ENCODE data around the gene RPL38. TPM values are rescaled to one million over a fixed set of nuclear protein-coding genes. Genes with fewer than 3 reads are reported as not detected.

The RPL38 gene
- total RNA-seq, 4 donors from 2014 or later: 224 to 564 (median 403) TPM

- Histone ChIP-seq H3K4me3 (no peak overlapping the region), H3K27me3 (peaks cover 0 to 66% (median 2%) of the 10 kb centered on the region in 4 donors), H3K36me3 (peaks cover 0 to 17% (median under 1%) of the 10 kb centered on the region in 3 donors), H3K4me1 (peaks cover 17 to 39% (median 24%) of the 10 kb centered on the region in 3 donors), H3K27ac (no peak overlapping the region), H3K9me3 (no peaks in the 10 kb centered on the region)
- intact Hi-C loops (cut with DNase I): no loop called here
- no peak for TF ChIP-seq CTCF (IDR thresholded peaks at IDR 0.05)
- TF ChIP-seq POLR2A (IDR thresholded peaks at IDR 0.05): no peak
- DNase-seq: no peak
- 14 to 28% methylated on average over 6 to 8 of the region's 8 CpGs for WGBS, 2 donors
Observed at GRCh38 chr17:74201250-74201649, 2.2 kb upstream of the RPL38 start.

GRCh38 chr17:74201948-74202347 is 1.5 kb upstream of the RPL38 start:
- H3K4me3 ChIP-seq: no peak overlapping the region
- H3K9me3 ChIP-seq: no peaks in the 10 kb centered on the region
- TF ChIP-seq POLR2A (IDR thresholded peaks at IDR 0.05): no peak
- TF ChIP-seq CTCF (IDR thresholded peaks at IDR 0.05): no peak
- 71 to 76% methylated on average over 10 of the region's 10 CpGs for WGBS, 2 donors
- intact Hi-C loops (cut with DNase I): no loop called here
- H3K4me1 ChIP-seq: peaks cover 17 to 46% (median 27%) of the 10 kb centered on the region in 3 donors
- no peak for DNase-seq
- H3K27me3 ChIP-seq: peaks cover 0 to 59% (median 2%) of the 10 kb centered on the region in 4 donors
- peaks cover 0 to 22% (median 4%) of the 10 kb centered on the region in 3 donors for H3K36me3 ChIP-seq
- H3K27ac ChIP-seq: no peak overlapping the region

DNA sequence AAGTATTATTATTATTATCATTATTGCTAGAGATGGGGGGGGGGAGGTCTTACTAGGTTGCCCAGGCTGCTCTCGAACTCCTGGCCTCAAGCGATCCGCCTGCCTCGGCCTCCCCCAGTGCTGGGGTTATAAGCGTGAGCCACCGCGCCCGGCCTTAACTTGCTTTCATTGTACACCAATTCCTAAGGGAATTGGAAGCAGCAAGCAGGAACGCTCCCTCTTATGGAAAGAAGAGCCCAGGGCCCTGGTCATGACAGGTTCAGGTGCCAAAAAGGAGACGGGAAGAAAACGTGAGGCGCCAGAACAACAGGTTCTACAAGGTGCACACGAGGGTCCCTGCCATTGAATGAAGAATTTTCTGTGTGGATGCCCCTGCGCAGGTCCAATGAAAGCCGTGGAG is 540 bp upstream of the RPL38 start:
- Histone ChIP-seq H3K4me1 (peaks cover 17 to 56% (median 37%) of the 10 kb centered on the region in 3 donors), H3K27ac (no peak overlapping the region)
- WGBS, 2 donors: 7 to 18% methylated on average over 5 to 15 of the region's 15 CpGs

DNA sequence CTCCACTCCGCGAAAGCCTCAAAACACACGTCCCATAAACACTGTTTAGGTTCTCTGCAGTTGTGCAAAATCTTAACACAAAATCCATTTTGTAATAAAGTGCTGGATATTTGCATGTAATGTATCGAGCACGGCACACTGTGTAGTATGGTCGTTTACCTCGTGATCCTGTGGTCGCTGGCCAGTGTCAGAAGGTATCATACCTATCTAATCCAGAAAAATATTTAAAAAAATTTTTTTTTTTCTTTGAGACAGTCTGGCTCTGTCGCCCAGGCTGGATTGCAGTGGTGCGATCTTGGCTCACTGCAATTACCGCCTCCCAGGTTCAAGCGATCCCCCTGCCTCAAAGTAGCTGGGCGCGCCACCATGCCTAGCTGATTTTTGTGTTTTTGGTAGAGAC is 996 bp downstream of the RPL38 start:
- no peaks in the 10 kb centered on the region for H3K9me3 ChIP-seq
- WGBS, 2 donors: 39 to 46% methylated on average over 13 to 14 of the region's 14 CpGs
- peaks cover 0 to 36% (median 2%) of the 10 kb centered on the region in 4 donors for H3K27me3 ChIP-seq
- DNase-seq: no peak
- H3K27ac ChIP-seq: peak overlapping the region; percentile 87 to 93 (median 90)
- TF ChIP-seq CTCF (IDR thresholded peaks at IDR 0.05) (no peak), POLR2A (IDR thresholded peaks at IDR 0.05) (no peak)
- intact Hi-C loops (cut with DNase I): no loop called here
- H3K36me3 ChIP-seq: peaks cover 3 to 48% (median 16%) of the 10 kb centered on the region in 3 donors
- H3K4me1 ChIP-seq: peaks cover 17 to 62% (median 43%) of the 10 kb centered on the region in 3 donors
- peak overlapping the region; percentile 71 to 99 (median 85) for H3K4me3 ChIP-seq

More for the DNA sequence above, 540 bp upstream of the RPL38 start:
- no peak for DNase-seq
- Histone ChIP-seq H3K9me3 (no peaks in the 10 kb centered on the region), H3K27me3 (peaks cover 0 to 49% (median 2%) of the 10 kb centered on the region in 4 donors), H3K4me3 (peak overlapping the region in 2 of 4 donors; percentile 97 to 99), H3K36me3 (peaks cover 0 to 32% (median 4%) of the 10 kb centered on the region in 3 donors)
- intact Hi-C loops (cut with DNase I): no loop called here
- TF ChIP-seq CTCF (IDR thresholded peaks at IDR 0.05) (no peak), POLR2A (IDR thresholded peaks at IDR 0.05) (no peak)

- Histone ChIP-seq H3K4me1 (peaks cover 17 to 63% (median 47%) of the 10 kb centered on the region in 3 donors), H3K4me3 (peak overlapping the region in 1 of 4 donors; percentile 99), H3K27ac (peak overlapping the region in 1 of 4 donors; percentile 93), H3K9me3 (no peaks in the 10 kb centered on the region), H3K36me3 (peaks cover 6 to 56% (median 23%) of the 10 kb centered on the region in 3 donors), H3K27me3 (peaks cover 0 to 28% (median 2%) of the 10 kb centered on the region in 4 donors)
- WGBS, 2 donors: 63 to 67% methylated on average over 3 of the region's 3 CpGs
- intact Hi-C loops (cut with DNase I): no loop called here
- TF ChIP-seq POLR2A (IDR thresholded peaks at IDR 0.05): no peak
- no peak for TF ChIP-seq CTCF (IDR thresholded peaks at IDR 0.05)
- DNase-seq: no peak
Observed at GRCh38 chr17:74205274-74205673, 1.8 kb downstream of the RPL38 start.

Data from esophagus squamous epithelium (tissue), 5 donors.